ENCODE data around the gene SKIDA1.

- no peak for TF ChIP-seq ZNF426 (tag by site-specific recombination; IDR thresholded peaks at IDR 0.05)
- TF ChIP-seq KLF8 (tag by site-specific recombination; IDR thresholded peaks at IDR 0.05): no peak
- no peak for TF ChIP-seq SALL2 (tag by site-specific recombination; IDR thresholded peaks at IDR 0.05; ENCODE audit: borderline replicate concordance)
- TF ChIP-seq CTCF (tag by site-specific recombination; IDR thresholded peaks at IDR 0.05): no peak
- TF ChIP-seq ZNF274 (IDR thresholded peaks at IDR 0.05; ENCODE audit: low read length): no peak
- TF ChIP-seq ZNF274 (tag by site-specific recombination; IDR thresholded peaks at IDR 0.05; ENCODE audit: borderline replicate concordance): no peak
- TF ChIP-seq HIC1 (tag by site-specific recombination; IDR thresholded peaks at IDR 0.05): no peak
Observed at GRCh38 chr10:21530641-21531040, 5.2 kb upstream of the SKIDA1 start.
